MM.1S (cell line): ENCODE measurements around the gene NSUN5.
"Not testable (repeated sequence)": the region's sequence is repeated elsewhere in the genome, so short reads cannot be mapped to it uniquely, and the experiment has no call there.

Experiments
- DNase-seq: peaks from one replicate; pipeline ENCODE4 v3.0.0-alpha.2; 2015
- H2AFZ ChIP-seq: fragments of 300-600 bp; sonication (generic); 2 replicates; pipeline ENCODE4 v1.6.0; 2016; ENCODE audit warnings: antibody characterized with exemption, low read length
- H3F3A ChIP-seq: fragments of 300-600 bp; sonication (generic); 2 replicates; pipeline ENCODE4 v1.6.1; 2016; ENCODE audit warnings: mild to moderate bottlenecking, antibody characterized with exemption, low read length, moderate library complexity, mixed read lengths; ENCODE audit not compliant: insufficient read depth
- H3K27ac ChIP-seq: fragments of 300-600 bp; sonication (generic); 2 replicates; pipeline ENCODE4 v1.5.1; 2016; ENCODE audit warnings: mild to moderate bottlenecking, low read length
- H3K27me3 ChIP-seq: fragments of 300-600 bp; sonication (generic); replicated peaks from 2 replicates; pipeline ENCODE4 v1.6.0; 2016; ENCODE audit warnings: low read length; ENCODE audit not compliant: insufficient read depth
- H3K36me3 ChIP-seq: fragments of 300-600 bp; sonication (generic); replicated peaks from 2 replicates; pipeline ENCODE4 v1.6.1; 2016; ENCODE audit warnings: mild to moderate bottlenecking, low read length, mixed read lengths; ENCODE audit not compliant: insufficient read depth
- H3K4me1 ChIP-seq: fragments of 300-600 bp; sonication (generic); 2 replicates; pipeline ENCODE4 v1.6.1; 2016; ENCODE audit warnings: low read length, mixed read lengths
- H3K4me2 ChIP-seq: fragments of 300-600 bp; sonication (generic); 2 replicates; pipeline ENCODE4 v1.6.0; 2016; ENCODE audit warnings: low read depth, low read length
- H3K4me3 ChIP-seq: fragments of 300-600 bp; sonication (generic); 2 replicates; pipeline ENCODE4 v1.5.1; 2016; ENCODE audit warnings: low read length, mixed read lengths
- H3K79me2 ChIP-seq: fragments of 300-600 bp; sonication (generic); 2 replicates; pipeline ENCODE4 v1.6.1; 2016; ENCODE audit warnings: mixed run types, low read length, mixed read lengths
- H3K9ac ChIP-seq: fragments of 300-600 bp; sonication (generic); 2 replicates; pipeline ENCODE4 v1.6.1; 2016; ENCODE audit warnings: low read length, mixed read lengths
- H3K9me2 ChIP-seq: fragments of 300-600 bp; sonication (generic); replicated peaks from 2 replicates; pipeline ENCODE4 v1.6.1; 2016; ENCODE audit warnings: mild to moderate bottlenecking, low read length, mixed read lengths; ENCODE audit not compliant: insufficient read depth
- H3K9me3 ChIP-seq: fragments of 300-600 bp; sonication (generic); replicated peaks from 2 replicates; pipeline ENCODE4 v1.6.1; 2016; ENCODE audit warnings: mild to moderate bottlenecking, low read length, mixed read lengths; ENCODE audit not compliant: insufficient read depth
- H4K20me1 ChIP-seq: fragments of 300-600 bp; sonication (generic); 2 replicates; pipeline ENCODE4 v1.6.1; 2016; ENCODE audit warnings: mild to moderate bottlenecking, low read length, moderate library complexity, mixed read lengths; ENCODE audit not compliant: insufficient read depth
- CTCF ChIP-seq: fragments of 300-600 bp; sonication (generic); IDR thresholded peaks from 2 replicates; pipeline ENCODE4 v1.5.1; 2016; ENCODE audit warnings: antibody characterized with exemption, low read length, mixed read lengths
- EZH2 ChIP-seq: fragments of 300-600 bp; sonication (generic); optimal IDR thresholded peaks from 2 replicates; pipeline ENCODE3; 2017; ENCODE audit warnings: low read depth, mild to moderate bottlenecking, antibody characterized with exemption, low read length, mixed read lengths
- EZH2phosphoT487 ChIP-seq: fragments of 300-600 bp; sonication (generic); IDR thresholded peaks from 2 replicates; pipeline ENCODE4 v1.6.1; 2018; ENCODE audit warnings: antibody characterized with exemption, low read length

NSUN5 gene

GRCh38 chr7:73304612-73305387, 3.8 kb downstream of the NSUN5 start:
- H3K9ac ChIP-seq, H3K9me2 ChIP-seq, H4K20me1 ChIP-seq, DNase-seq, H3K27ac ChIP-seq, H2AFZ ChIP-seq, H3F3A ChIP-seq, H3K27me3 ChIP-seq, H3K36me3 ChIP-seq, H3K9me3 ChIP-seq, H3K4me1 ChIP-seq, H3K4me2 ChIP-seq, H3K4me3 ChIP-seq: not testable (repeated sequence)
- peaks cover 30% of the 10 kb centered on the region for H3K79me2 ChIP-seq

- no peak for DNase-seq
- Histone ChIP-seq H2AFZ (no peak overlapping the region), H3K27ac (no peak overlapping the region), H3K4me2 (no peak overlapping the region), H3K9me2 (no peaks in the 10 kb centered on the region), H3K36me3 (no peaks in the 10 kb centered on the region; the same call in 1 of the 2 replicates), H3K27me3 (no peaks in the 10 kb centered on the region), H4K20me1 (no peaks in the 10 kb centered on the region), H3K4me1 (peaks cover 7% of the 10 kb centered on the region), H3K4me3 (no peak overlapping the region), H3F3A (no peaks in the 10 kb centered on the region), H3K9me3 (no peaks in the 10 kb centered on the region), H3K79me2 (peaks cover 30% of the 10 kb centered on the region), H3K9ac (no peak overlapping the region)
- TF ChIP-seq EZH2phosphoT487 (no peak), CTCF (no peak)
Measured at GRCh38 chr7:73304071-73304470, 4.6 kb downstream of the NSUN5 start.

- Histone ChIP-seq H2AFZ (no peak overlapping the region), H3K4me3 (no peak overlapping the region), H3K27me3 (no peaks in the 10 kb centered on the region), H3K79me2 (peaks cover 28% of the 10 kb centered on the region), H3K4me2 (no peak overlapping the region), H3K9me2 (no peaks in the 10 kb centered on the region), H3K9ac (no peak overlapping the region), H3K9me3 (no peaks in the 10 kb centered on the region), H3K27ac (no peak overlapping the region), H4K20me1 (no peaks in the 10 kb centered on the region), H3K36me3 (no peaks in the 10 kb centered on the region; the same call in 1 of the 2 replicates), H3K4me1 (peaks cover 7% of the 10 kb centered on the region), H3F3A (no peaks in the 10 kb centered on the region)
- TF ChIP-seq CTCF = no peak
- no peak for TF ChIP-seq EZH2
- TF ChIP-seq EZH2phosphoT487 = no peak
- no peak for DNase-seq
Measured at GRCh38 chr7:73303546-73303945, 5.1 kb downstream of the NSUN5 start.

GRCh38 chr7:73302846-73303245, 5.8 kb downstream of the NSUN5 start:
- not testable (repeated sequence) for DNase-seq, H3K27ac ChIP-seq, H3K9me3 ChIP-seq, H2AFZ ChIP-seq, H3K4me3 ChIP-seq, H4K20me1 ChIP-seq, H3K9me2 ChIP-seq, H3K9ac ChIP-seq, H3K4me2 ChIP-seq, H3K36me3 ChIP-seq, H3F3A ChIP-seq, H3K27me3 ChIP-seq, H3K4me1 ChIP-seq
- peaks cover 21% of the 10 kb centered on the region for H3K79me2 ChIP-seq

- H3K9me2 ChIP-seq, H3K9ac ChIP-seq, H3K9me3 ChIP-seq, H3F3A ChIP-seq, H3K79me2 ChIP-seq, H4K20me1 ChIP-seq, H3K27me3 ChIP-seq, H3K4me1 ChIP-seq, DNase-seq, H3K36me3 ChIP-seq, H3K4me2 ChIP-seq, H2AFZ ChIP-seq, H3K27ac ChIP-seq, H3K4me3 ChIP-seq: not testable (repeated sequence)
Measured at GRCh38 chr7:73301108-73301507, 7.5 kb downstream of the NSUN5 start.

GRCh38 chr7:73299812-73300211, 8.8 kb downstream of the NSUN5 start:
- not testable (repeated sequence) for H3K9ac ChIP-seq, DNase-seq, H3K36me3 ChIP-seq, H3K4me1 ChIP-seq, H3K4me2 ChIP-seq, H3K4me3 ChIP-seq, H4K20me1 ChIP-seq, H3F3A ChIP-seq, H3K27me3 ChIP-seq, H3K79me2 ChIP-seq, H3K9me3 ChIP-seq, H3K9me2 ChIP-seq, H3K27ac ChIP-seq, H2AFZ ChIP-seq
